Activated naive CD4-positive, alpha-beta T cell treated with anti-CD3 and anti-CD28 coated beads for 36 hours (primary cell): Measurements from ENCODE around the gene PEAK1. TPM values are rescaled to one million over a fixed set of nuclear protein-coding genes. Genes with fewer than 3 reads are reported as not detected.

Experiments used
- CTCF ChIA-PET: fragments of 350-600 bp; sonication (Branson Sonifier 250); formaldehyde crosslinking; loops from one replicate; lab custom pipeline; 2021; ENCODE audit warnings: antibody characterized with exemption; lab: Charles Lee
- DNase-seq: peaks from one replicate; pipeline ENCODE4 v3.0.0-alpha.2; 2020
- H3K27ac Mint-ChIP-seq: one replicate; pipeline ENCODE4 v1.8.0; 2021; ENCODE audit warnings: mild to moderate bottlenecking, mixed read lengths
- H3K27me3 Mint-ChIP-seq: one replicate; pipeline ENCODE4 v1.8.0; 2021; ENCODE audit warnings: low read depth, mixed read lengths
- H3K36me3 Mint-ChIP-seq: one replicate; pipeline ENCODE4 v1.8.0; 2021; ENCODE audit warnings: low read depth, mixed read lengths
- H3K4me1 Mint-ChIP-seq: one replicate; pipeline ENCODE4 v1.8.0; 2021; ENCODE audit warnings: low read depth, mixed read lengths
- H3K4me3 Mint-ChIP-seq: one replicate; pipeline ENCODE4 v1.8.0; 2021; ENCODE audit warnings: mild to moderate bottlenecking, moderate library complexity, mixed read lengths
- H3K9me3 Mint-ChIP-seq: one replicate; pipeline ENCODE4 v1.8.0; 2021; ENCODE audit warnings: mixed read lengths
- intact Hi-C: fragments of 100-400 bp; cut with micrococcal nuclease; formaldehyde crosslinking; loops from one replicate; pipeline ENCODE4 v1.15.1; 2023
- total RNA-seq, 2 experiments: library from RNA; stranded (reverse); gene quantifications; one replicate each; pipeline ENCODE4 v1.2.3, GENCODE V29; 2021

Gene PEAK1
- total RNA-seq, 2 experiments from 2014 or later, result 26.6 to 28.0 TPM

DNA sequence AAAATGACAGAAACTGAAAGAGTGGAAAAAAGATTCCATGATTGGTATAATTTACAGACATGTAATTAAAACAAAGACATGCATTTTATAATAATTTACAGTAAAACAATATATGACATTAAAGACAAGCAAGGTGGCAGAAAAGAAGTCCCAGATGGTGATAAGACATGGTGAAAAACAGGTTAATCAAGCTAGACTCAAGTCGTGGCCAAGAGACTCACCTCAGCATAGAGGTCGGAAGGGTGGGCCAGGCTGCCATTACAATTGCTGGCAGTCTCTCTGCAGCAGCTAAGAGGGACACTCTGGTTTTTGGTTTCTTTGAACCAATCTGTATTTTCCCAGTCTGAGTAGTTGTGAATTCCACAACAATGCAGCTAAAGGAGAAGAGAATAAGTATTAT, 367.3 kb downstream of the PEAK1 start:
- H3K27ac Mint-ChIP-seq, result no peak overlapping the region
- no peak overlapping the region for H3K4me3 Mint-ChIP-seq
- peaks cover 6% of the 10 kb centered on the region for H3K4me1 Mint-ChIP-seq
- intact Hi-C loops, result no loop called here
- no peak for DNase-seq
- CTCF ChIA-PET, result interaction anchor here (0.8 kb wide), 1 partner anchor 9 kb away, joined by 3 read pairs; no protein-coding TSS in a partner anchor
- no peaks in the 10 kb centered on the region for H3K9me3 Mint-ChIP-seq
- H3K36me3 Mint-ChIP-seq, result peaks cover 4% of the 10 kb centered on the region
- no peaks in the 10 kb centered on the region for H3K27me3 Mint-ChIP-seq

Other genes starting within 250 kb of the PEAK1 start
- 10 to 100 TPM; 33.1 to 38.2 TPM for gene HMG20A, start 784 bp upstream of the PEAK1 start, total RNA-seq
- not detected for gene LINGO1, start 212.8 kb upstream of the PEAK1 start, total RNA-seq